Neuronal stem cell (in vitro differentiated cells): ENCODE data around the gene PRDM15.
A peak's percentile ranks its signal among the peaks of the same experiment; 100 is the strongest.

Experiments used
- DNase-seq: peaks from one replicate; pipeline ENCODE4 v3.0.0-alpha.2; 2013; ENCODE audit warnings: low spot score
- H2AFZ ChIP-seq: one replicate; pipeline ENCODE4 v1.6.1; 2013; ENCODE audit warnings: mild to moderate bottlenecking, low read length, inconsistent platforms
- H2AK5ac ChIP-seq: 2 replicates; pipeline ENCODE4 v1.6.1; 2013; ENCODE audit warnings: low read depth, mild to moderate bottlenecking, inconsistent platforms, low read length, moderate library complexity, mixed read lengths
- H2BK120ac ChIP-seq: 2 replicates; pipeline ENCODE4 v1.6.1; 2013; ENCODE audit warnings: low read depth, mild to moderate bottlenecking, inconsistent platforms, low read length, moderate library complexity, mixed read lengths
- H2BK12ac ChIP-seq: one replicate; pipeline ENCODE4 v1.6.1; 2013; ENCODE audit warnings: low read length, inconsistent platforms
- H2BK15ac ChIP-seq: 2 replicates; pipeline ENCODE4 v1.6.1; 2013; ENCODE audit warnings: mild to moderate bottlenecking, low read length, inconsistent platforms, mixed read lengths
- H2BK5ac ChIP-seq: one replicate; pipeline ENCODE4 v1.6.1; 2013; ENCODE audit warnings: inconsistent platforms, mild to moderate bottlenecking, low read length, moderate library complexity
- H3K14ac ChIP-seq: one replicate; pipeline ENCODE4 v1.6.1; 2013; ENCODE audit warnings: low read length, inconsistent platforms
- H3K18ac ChIP-seq: 2 replicates; pipeline ENCODE4 v1.6.1; 2013; ENCODE audit warnings: low read length, inconsistent platforms
- H3K23ac ChIP-seq: 2 replicates; pipeline ENCODE4 v1.6.1; 2013; ENCODE audit warnings: low read depth, mild to moderate bottlenecking, mixed read lengths, low read length, inconsistent platforms; ENCODE audit not compliant: poor library complexity
- H3K27ac ChIP-seq: replicated peaks from 3 replicates; pipeline ENCODE4 v1.5.1; 2013; ENCODE audit warnings: low read length, inconsistent platforms
- H3K27me3 ChIP-seq, 3 experiments: 2 replicates each; pipeline ENCODE4 v1.6.1; 2013; ENCODE audit warnings: low read length in 3 of 3, mild to moderate bottlenecking in 2 of 3, inconsistent platforms in 1 of 3, low read depth in 1 of 3, mixed read lengths in 1 of 3, moderate library complexity in 1 of 3; ENCODE audit not compliant: control insufficient read depth in 3 of 3, insufficient read depth in 3 of 3
- H3K36me3 ChIP-seq, 2 donors: replicated peaks in 1 of 2; 2 replicates each; pipeline ENCODE4 v1.6.1; 2013; ENCODE audit warnings: low read length in 2 of 2; ENCODE audit not compliant: control insufficient read depth in 2 of 2, insufficient read depth in 2 of 2
- H3K4ac ChIP-seq: 2 replicates; pipeline ENCODE4 v1.6.1; 2013; ENCODE audit warnings: inconsistent platforms, mild to moderate bottlenecking, low read length, moderate library complexity
- H3K4me1 ChIP-seq, 2 donors: 1 replicate in 1 of 2; 2 replicates in 1 of 2; pipeline ENCODE4 v1.6.1; 2013; ENCODE audit warnings: low read length in 2 of 2, low read depth in 1 of 2; ENCODE audit not compliant: control insufficient read depth in 2 of 2, insufficient read depth in 1 of 2
- H3K4me2 ChIP-seq: one replicate; pipeline ENCODE4 v1.6.1; 2013; ENCODE audit warnings: mild to moderate bottlenecking, low read length, inconsistent platforms; ENCODE audit not compliant: insufficient read depth, poor library complexity, severe bottlenecking
- H3K4me3 ChIP-seq, 2 donors: 2 replicates each; pipeline ENCODE4 v1.5.1; 2013; ENCODE audit warnings: low read length in 2 of 2, mild to moderate bottlenecking in 2 of 2, inconsistent platforms in 1 of 2, moderate library complexity in 1 of 2
- H3K79me1 ChIP-seq: one replicate; pipeline ENCODE4 v1.6.1; 2013; ENCODE audit warnings: low read depth, mild to moderate bottlenecking, inconsistent platforms, low read length, moderate library complexity
- H3K9ac ChIP-seq: one replicate; pipeline ENCODE4 v1.6.1; 2013; ENCODE audit warnings: mild to moderate bottlenecking, low read depth, low read length, inconsistent platforms; ENCODE audit not compliant: poor library complexity
- H3K9me3 ChIP-seq, 2 donors: replicated peaks in 1 of 2; 2 replicates each; pipeline versions ENCODE3 to v1.6.1; 2013; ENCODE audit warnings: low read length in 2 of 2, mild to moderate bottlenecking in 2 of 2, inconsistent platforms in 1 of 2, low read depth in 1 of 2, mixed read lengths in 1 of 2, moderate library complexity in 1 of 2; ENCODE audit not compliant: control insufficient read depth in 2 of 2, insufficient read depth in 1 of 2
- H4K8ac ChIP-seq: one replicate; pipeline ENCODE4 v1.6.1; 2013; ENCODE audit warnings: low read depth, mild to moderate bottlenecking, inconsistent platforms, low read length, moderate library complexity
- H4K91ac ChIP-seq: one replicate; pipeline ENCODE4 v1.6.1; 2013; ENCODE audit warnings: low read length, low read depth, mild to moderate bottlenecking, inconsistent platforms; ENCODE audit not compliant: poor library complexity
- whole genome bisulfite sequencing, 2 donors: extraction: QIAGEN DNeasy Blood & Tissue Kit; methylation state at CpG; one replicate each; pipeline ENCODE4 v1.1.7; 2013; ENCODE audit warnings: missing lambda C conversion rate in 2 of 2, mixed read lengths in 1 of 2; ENCODE audit not compliant: insufficient read length in 2 of 2, insufficient replicate concordance in 1 of 2; ENCODE audit errors: extremely low coverage in 2 of 2; 5-methylcytosine and 5-hydroxymethylcytosine counted together

Gene PRDM15

DNA sequence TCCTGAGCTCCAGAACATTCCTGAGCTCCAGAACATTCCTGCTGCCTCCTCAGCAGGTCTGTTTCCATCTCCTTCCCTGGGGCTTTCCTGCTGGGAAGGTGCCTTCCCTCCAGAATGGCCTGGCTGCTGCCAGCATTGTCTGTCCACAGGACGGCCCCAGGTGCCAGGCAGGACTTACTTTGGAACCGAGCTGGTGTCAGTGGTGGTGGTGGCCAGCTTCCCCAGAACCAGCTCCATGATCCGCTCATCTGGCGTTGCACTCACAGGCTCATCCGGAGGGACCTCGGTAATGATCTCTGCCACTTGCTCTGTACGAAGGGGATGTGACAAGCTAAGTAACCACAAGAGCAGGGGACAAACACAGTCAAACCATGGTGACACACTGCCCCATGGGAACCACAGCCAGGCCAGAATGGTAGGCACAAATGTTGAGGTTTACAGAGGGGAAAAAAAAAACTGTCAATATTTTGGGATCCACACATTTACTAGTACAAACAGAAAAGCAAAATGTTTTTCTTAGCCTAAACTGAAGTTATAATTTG is 41.3 kb downstream of the PRDM15 start:
- H4K91ac ChIP-seq, result no peak overlapping the region
- no peak overlapping the region for H3K23ac ChIP-seq
- WGBS, 2 donors, result no CpG with 5 or more reads among the region's 7 CpGs
- H3K18ac ChIP-seq, result peak overlapping the region; percentile 52
- no peak overlapping the region for H2AK5ac ChIP-seq
- H2AFZ ChIP-seq, result no peak overlapping the region
- H3K9me3 ChIP-seq, result peaks cover 4 to 13% of the 10 kb centered on the region in 2 donors
- H3K4ac ChIP-seq, result no peak overlapping the region
- H3K9ac ChIP-seq, result no peak overlapping the region
- H2BK15ac ChIP-seq, result peak overlapping the region; percentile 78
- no peak overlapping the region for H2BK5ac ChIP-seq
- H4K8ac ChIP-seq, result no peak overlapping the region
- H3K79me1 ChIP-seq, result no peaks in the 10 kb centered on the region
- H3K4me2 ChIP-seq, result no peak overlapping the region
- no peak overlapping the region for H3K27ac ChIP-seq
- H3K27me3 ChIP-seq, result no peaks in the 10 kb centered on the region
- H2BK12ac ChIP-seq, result no peak overlapping the region
- H3K14ac ChIP-seq, result no peak overlapping the region
- no peak overlapping the region for H3K4me3 ChIP-seq
- DNase-seq, result no peak
- H2BK120ac ChIP-seq, result no peak overlapping the region
- peaks cover 0 to 8% of the 10 kb centered on the region in 2 donors for H3K4me1 ChIP-seq
- H3K36me3 ChIP-seq, result peaks cover 11 to 47% of the 10 kb centered on the region in 2 donors

DNA sequence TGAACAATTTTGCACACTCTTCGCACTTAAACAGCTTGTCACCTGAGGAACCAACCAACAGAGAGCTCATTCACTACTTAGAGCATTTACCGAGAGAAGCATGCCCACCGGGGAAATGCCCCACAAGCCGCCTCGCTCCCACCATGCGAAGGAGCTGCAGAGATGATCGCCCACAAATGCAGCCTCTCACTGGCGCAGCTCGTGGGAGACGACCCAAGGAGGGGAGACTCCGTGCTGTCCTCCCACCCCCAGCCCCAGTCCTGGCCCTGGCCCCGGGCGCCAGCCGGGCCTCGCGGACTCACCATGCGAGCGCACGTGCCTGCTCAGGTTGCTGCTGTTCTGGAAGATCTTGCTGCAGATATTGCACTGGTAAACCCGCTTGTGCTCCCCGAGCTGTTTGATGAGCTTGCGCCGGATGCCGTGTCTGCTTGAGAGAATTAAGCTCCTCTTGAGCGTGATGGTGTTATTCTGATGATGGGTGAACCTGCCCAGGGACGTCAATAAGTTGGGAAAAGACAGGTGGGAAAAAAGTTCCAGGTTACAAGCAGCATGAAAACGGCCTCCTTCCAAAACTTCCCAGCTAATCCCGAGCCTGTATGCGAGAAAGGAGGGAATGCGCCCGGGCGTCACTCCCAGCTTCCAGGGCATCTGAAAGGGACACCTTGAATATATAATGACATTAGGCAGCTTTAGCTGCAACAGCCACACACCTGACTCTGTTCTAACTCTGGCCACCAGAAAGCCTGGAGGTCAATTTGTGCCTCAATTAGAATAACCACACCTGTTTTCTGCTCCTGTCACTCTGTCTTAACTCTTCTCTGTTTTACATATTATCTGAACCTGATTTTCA is 42.8 kb downstream of the PRDM15 start:
- Histone ChIP-seq H3K9me3 (peaks cover 4 to 12% of the 10 kb centered on the region in 2 donors), H3K36me3 (peaks cover 16 to 47% of the 10 kb centered on the region in 2 donors), H2AK5ac (no peak overlapping the region), H2BK12ac (no peak overlapping the region), H2BK15ac (no peak overlapping the region), H3K27me3 (no peaks in the 10 kb centered on the region), H4K91ac (no peak overlapping the region), H4K8ac (no peak overlapping the region), H2BK5ac (no peak overlapping the region), H3K4me2 (no peak overlapping the region), H3K4me1 (peaks cover 0 to 8% of the 10 kb centered on the region in 2 donors), H3K23ac (peak overlapping the region; percentile 59), H3K9ac (no peak overlapping the region), H3K14ac (no peak overlapping the region), H3K4ac (no peak overlapping the region), H2BK120ac (no peak overlapping the region), H3K4me3 (no peak overlapping the region), H3K27ac (peak overlapping the region; percentile 11), H2AFZ (no peak overlapping the region), H3K79me1 (no peaks in the 10 kb centered on the region), H3K18ac (peak overlapping the region; percentile 2)
- no CpG with 5 or more reads among the region's 32 CpGs for WGBS, 2 donors
- no peak for DNase-seq

DNA sequence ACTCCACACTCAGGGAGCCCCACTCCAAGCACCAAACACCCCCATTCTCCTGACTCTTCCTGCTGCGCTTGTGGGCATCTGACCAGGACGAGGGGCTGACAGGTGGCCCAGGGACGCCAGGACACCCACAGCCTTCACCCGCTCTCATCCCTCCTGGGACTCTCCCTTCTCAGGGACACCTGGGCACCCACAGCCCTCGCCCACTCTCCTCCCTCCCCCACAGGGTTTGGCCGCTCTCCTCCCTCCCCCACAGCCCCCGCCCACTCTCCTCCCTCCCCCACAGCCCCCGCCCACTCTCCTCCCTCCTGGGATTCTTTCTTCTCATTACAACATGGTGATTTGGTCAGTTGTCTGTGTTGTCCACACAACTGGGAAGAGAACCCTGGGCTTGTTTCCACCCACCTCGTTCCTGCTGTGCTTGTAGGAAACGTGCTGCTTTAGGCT is 43.4 kb downstream of the PRDM15 start:
- Histone ChIP-seq H2BK15ac (peak overlapping the region; percentile 94), H3K36me3 (peaks cover 16 to 47% of the 10 kb centered on the region in 2 donors), H3K4ac (no peak overlapping the region), H3K27ac (peak overlapping the region; percentile 11), H2AK5ac (peak overlapping the region; percentile 81), H2BK5ac (peak overlapping the region; percentile 66), H2AFZ (no peak overlapping the region), H3K23ac (no peak overlapping the region), H3K14ac (peak overlapping the region; percentile 56), H4K8ac (no peak overlapping the region), H3K27me3 (no peaks in the 10 kb centered on the region), H3K9ac (no peak overlapping the region), H3K79me1 (no peaks in the 10 kb centered on the region), H2BK12ac (no peak overlapping the region), H3K4me2 (no peak overlapping the region), H2BK120ac (no peak overlapping the region), H3K9me3 (peaks cover 4 to 5% of the 10 kb centered on the region in 2 donors), H3K4me3 (peak overlapping the region in 1 of 2 donors; percentile 13), H3K18ac (peak overlapping the region; percentile 17), H4K91ac (peak overlapping the region; percentile 85), H3K4me1 (peaks cover 0 to 8% of the 10 kb centered on the region in 2 donors)
- WGBS, 2 donors, result no CpG with 5 or more reads among the region's 10 CpGs
- DNase-seq, result no peak
